Breast epithelium (tissue), 3 donors: ENCODE measurements around the gene AK5.

Source experiments
- CTCF ChIP-seq, 3 donors: fragments of 450-650 bp; IDR thresholded peaks; one replicate each; pipeline ENCODE4 v1.5.1; 2016 to 2017; ENCODE audit warnings: antibody characterized with exemption in 3 of 3, mild to moderate bottlenecking in 3 of 3, moderate library complexity in 3 of 3
- POLR2A ChIP-seq: fragments of 450-650 bp; IDR thresholded peaks from one replicate; pipeline ENCODE4 v1.6.1; 2016; ENCODE audit warnings: antibody characterized with exemption, mild to moderate bottlenecking, moderate library complexity
- POLR2AphosphoS5 ChIP-seq, 3 donors: sonication (generic); formaldehyde crosslinking; IDR thresholded peaks; one replicate each; pipeline ENCODE4 v1.6.1; 2017; ENCODE audit warnings: antibody characterized with exemption in 3 of 3

GRCh38 chr1:77370583-77371306 is 88.9 kb downstream of the AK5 start:
- TF ChIP-seq POLR2A (no peak), CTCF (IDR thresholded peaks at IDR 0.05) (no peak), POLR2AphosphoS5 (IDR thresholded peaks at IDR 0.05) (no peak)
